Natural killer cell (primary cell): ENCODE measurements around the gene DPEP3. TPM values are rescaled to one million over a fixed set of nuclear protein-coding genes. Genes with fewer than 3 reads are reported as not detected.

ENCODE experiments used
- ATAC-seq, 3 donors: fragments of 150-1000 bp in 2 of 3; fragments of 200-7000 bp in 1 of 3; cut with Tn5 transposase; 1 replicate in 1 of 3; 2 replicates in 2 of 3; pipeline ENCODE4 v1.10.0; 2021; ENCODE audit warnings: mild to moderate bottlenecking in 2 of 3, moderate library complexity in 2 of 3
- DNase-seq, 2 donors: peaks; one replicate each; pipeline versions ENCODE4 v3.0.0 to v3.0.0-alpha.2; 2013 to 2021; ENCODE audit warnings: mixed read lengths in 1 of 2
- H3K27ac ChIP-seq: one replicate; pipeline ENCODE4 v1.5.1; 2013; ENCODE audit warnings: mild to moderate bottlenecking, low read length
- H3K27me3 ChIP-seq: one replicate; pipeline ENCODE4 v1.6.1; 2013; ENCODE audit warnings: low read length; ENCODE audit not compliant: control insufficient read depth, insufficient read depth
- H3K36me3 ChIP-seq: one replicate; pipeline ENCODE4 v1.6.1; 2013; ENCODE audit warnings: low read length; ENCODE audit not compliant: control insufficient read depth, insufficient read depth
- H3K4me1 ChIP-seq: one replicate; pipeline ENCODE4 v1.6.1; 2013; ENCODE audit warnings: low read length; ENCODE audit not compliant: control insufficient read depth, insufficient read depth
- H3K4me3 ChIP-seq: one replicate; pipeline ENCODE4 v1.5.1; 2013; ENCODE audit warnings: low read length
- H3K9me3 ChIP-seq: one replicate; pipeline ENCODE4 v1.6.1; 2013; ENCODE audit warnings: low read length; ENCODE audit not compliant: control insufficient read depth, insufficient read depth
- H3K27ac Mint-ChIP-seq, 2 donors: one replicate each; pipeline ENCODE4 v1.8.0; 2022; ENCODE audit warnings: mild to moderate bottlenecking in 2 of 2, mixed read lengths in 2 of 2, moderate library complexity in 1 of 2
- H3K27me3 Mint-ChIP-seq, 2 donors: one replicate each; pipeline ENCODE4 v1.8.0; 2022; ENCODE audit warnings: low read depth in 2 of 2, mixed read lengths in 2 of 2
- H3K36me3 Mint-ChIP-seq: one replicate; pipeline ENCODE4 v1.8.0; 2022; ENCODE audit warnings: mixed read lengths
- H3K4me1 Mint-ChIP-seq, 2 donors: one replicate each; pipeline ENCODE4 v1.8.0; 2022; ENCODE audit warnings: mixed read lengths in 2 of 2
- H3K4me3 Mint-ChIP-seq: one replicate; pipeline ENCODE4 v1.8.0; 2022; ENCODE audit warnings: mild to moderate bottlenecking, moderate library complexity, mixed read lengths
- H3K9me3 Mint-ChIP-seq, 2 donors: one replicate each; pipeline ENCODE4 v1.8.0; 2022; ENCODE audit warnings: mixed read lengths in 2 of 2
- WGBS: methylation state at CpG from one replicate; pipeline ENCODE4 v1.1.7; 2013; ENCODE audit warnings: missing lambda C conversion rate; ENCODE audit not compliant: insufficient coverage; 5-methylcytosine and 5-hydroxymethylcytosine counted together
- intact Hi-C: fragments of 100-400 bp; cut with micrococcal nuclease; formaldehyde crosslinking; loops from one replicate; pipeline ENCODE4 v1.14.2; 2022
- total RNA-seq, 4 donors: library from RNA; stranded (reverse); fragments of 120-200 nt in 1 of 4; gene quantifications; one replicate each; pipeline versions ENCODE4 v1.2.3 to v1.2.4, GENCODE V29; 2013 to 2022
- TF ChIP-seq, protein P1 (sequence below): fragments of 200-600 bp; IDR thresholded peaks from one replicate; pipeline ENCODE4 v1.8.0; 2022; ENCODE audit warnings: antibody characterized with exemption

DPEP3 gene
- under 1 TPM; 0.53 to 1.00 (median 0.96) TPM for total RNA-seq
- total RNA-seq (2013) = 0.79 TPM

- intact Hi-C loops = no loop called here
- Mint-ChIP-seq H3K9me3 (no peaks in the 10 kb centered on the region), H3K4me1 (peaks cover 15% of the 10 kb centered on the region in 2 donors), H3K36me3 (no peaks in the 10 kb centered on the region), H3K27ac (no peak within 1 kb of the TSS), H3K27me3 (no peaks in the 10 kb centered on the region), H3K4me3 (no peak within 1 kb of the TSS)
- ATAC-seq (no peak), DNase-seq (no peak)
- no peak within 1 kb of the TSS for H3K27ac ChIP-seq
- H3K27me3 ChIP-seq = no peaks in the 10 kb centered on the region
- H3K9me3 ChIP-seq = no peaks in the 10 kb centered on the region
- H3K4me3 ChIP-seq = no peak within 1 kb of the TSS
- H3K4me1 ChIP-seq = peaks cover 21% of the 10 kb centered on the region
- WGBS = 76% methylated on average over 62 of the region's 62 CpGs
- H3K36me3 ChIP-seq = no peaks in the 10 kb centered on the region
- TF ChIP-seq, protein P1, sequence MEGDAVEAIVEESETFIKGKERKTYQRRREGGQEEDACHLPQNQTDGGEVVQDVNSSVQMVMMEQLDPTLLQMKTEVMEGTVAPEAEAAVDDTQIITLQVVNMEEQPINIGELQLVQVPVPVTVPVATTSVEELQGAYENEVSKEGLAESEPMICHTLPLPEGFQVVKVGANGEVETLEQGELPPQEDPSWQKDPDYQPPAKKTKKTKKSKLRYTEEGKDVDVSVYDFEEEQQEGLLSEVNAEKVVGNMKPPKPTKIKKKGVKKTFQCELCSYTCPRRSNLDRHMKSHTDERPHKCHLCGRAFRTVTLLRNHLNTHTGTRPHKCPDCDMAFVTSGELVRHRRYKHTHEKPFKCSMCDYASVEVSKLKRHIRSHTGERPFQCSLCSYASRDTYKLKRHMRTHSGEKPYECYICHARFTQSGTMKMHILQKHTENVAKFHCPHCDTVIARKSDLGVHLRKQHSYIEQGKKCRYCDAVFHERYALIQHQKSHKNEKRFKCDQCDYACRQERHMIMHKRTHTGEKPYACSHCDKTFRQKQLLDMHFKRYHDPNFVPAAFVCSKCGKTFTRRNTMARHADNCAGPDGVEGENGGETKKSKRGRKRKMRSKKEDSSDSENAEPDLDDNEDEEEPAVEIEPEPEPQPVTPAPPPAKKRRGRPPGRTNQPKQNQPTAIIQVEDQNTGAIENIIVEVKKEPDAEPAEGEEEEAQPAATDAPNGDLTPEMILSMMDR = peak; percentile 15
These were observed at the start of gene DPEP3 for GRCh38 chr16:67979955-67980678. TSS of gene DPEP3 (minus strand) at chr16:67980499. CDS start at chr16:67980380, 119 bp downstream.

GRCh38 chr16:68028996-68029395 lies 48.7 kb upstream of the DPEP3 start:
- TF ChIP-seq, protein P1 = no peak
- no peak overlapping the region for H3K27ac Mint-ChIP-seq
- no peak for DNase-seq

DNA sequence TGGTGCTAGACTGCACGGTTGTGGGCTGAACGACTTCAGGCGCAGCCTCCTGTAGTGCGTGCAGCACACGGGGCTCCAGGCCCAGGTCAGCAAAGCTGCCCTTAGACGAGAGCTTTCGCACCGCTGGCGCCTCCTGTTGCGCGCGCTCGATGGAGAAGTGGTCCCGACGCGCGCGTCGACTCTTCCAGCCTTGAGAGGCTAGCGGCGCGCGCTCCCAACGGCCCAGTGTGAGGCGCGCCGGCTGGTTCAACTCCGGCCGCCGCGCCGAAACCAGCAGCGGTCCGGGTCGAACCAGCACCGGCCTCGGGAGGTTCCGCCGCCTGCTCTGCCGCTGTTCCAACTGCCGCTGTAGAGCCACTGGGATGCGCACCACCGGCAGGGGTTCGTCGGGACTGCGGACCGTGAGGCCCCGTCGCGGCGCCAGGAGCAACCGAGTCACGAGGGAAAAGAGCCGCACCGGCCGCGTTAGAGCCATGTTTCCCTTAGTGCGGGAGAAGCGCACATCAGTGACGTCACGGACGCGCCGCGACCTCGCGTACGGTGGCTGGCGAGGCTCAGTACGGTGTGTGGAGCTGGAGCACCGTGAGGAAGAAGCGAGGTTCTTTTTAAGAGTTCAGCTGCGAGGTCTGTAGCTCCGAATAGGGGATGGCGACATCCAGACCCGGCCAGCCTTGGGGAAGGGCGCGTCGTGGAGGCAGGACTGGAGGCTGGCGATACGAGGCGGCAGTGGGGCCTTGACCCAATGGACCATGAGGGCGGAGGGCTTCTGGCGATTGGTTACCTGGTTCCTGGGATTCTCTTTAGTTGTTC lies 42.6 kb upstream of the DPEP3 start, which contains the start of the genes DDX28 and DUS2:
TSS of gene DDX28 (minus strand) at position 505 of the 810 bp plus-strand sequence. CDS start at position 475, 30 bp downstream.
TSS of gene DUS2 (plus strand) at position 557 of the 810 bp plus-strand sequence. CDS start 14,740 bp downstream, outside the sequence.
- Histone ChIP-seq H3K36me3 (peaks cover 12% of the 10 kb centered on the region), H3K27me3 (no peaks in the 10 kb centered on the region), H3K27ac (peak within 1 kb of the TSS; percentile 70), H3K9me3 (no peaks in the 10 kb centered on the region), H3K4me3 (peak within 1 kb of the TSS; percentile 83), H3K4me1 (peaks cover 26% of the 10 kb centered on the region)
- DNase-seq (peak; percentile 97 to 98), ATAC-seq (peak; percentile 90 to 96 (median 93))
- Mint-ChIP-seq H3K27ac (peak within 1 kb of the TSS; percentile 91 to 96), H3K9me3 (no peaks in the 10 kb centered on the region), H3K4me1 (peaks cover 16 to 31% of the 10 kb centered on the region in 2 donors), H3K27me3 (no peaks in the 10 kb centered on the region), H3K36me3 (peaks cover 7% of the 10 kb centered on the region), H3K4me3 (peak within 1 kb of the TSS; percentile 99)
- intact Hi-C loops = loop anchor here (1.0 to 5.0 kb wide), 2 partner anchors 30 to 39 kb away; no protein-coding TSS in a partner anchor
- TF ChIP-seq, protein P1 = no peak
- WGBS = under 1% methylated on average over 84 of the region's 84 CpGs

More at GRCh38 chr16:68028996-68029395, 48.7 kb upstream of the DPEP3 start:
- no peaks in the 10 kb centered on the region for H3K27me3 ChIP-seq
- peaks cover 7% of the 10 kb centered on the region for H3K36me3 ChIP-seq
- Mint-ChIP-seq H3K36me3 (peaks cover 7% of the 10 kb centered on the region), H3K4me1 (peaks cover 21 to 26% of the 10 kb centered on the region in 2 donors), H3K27me3 (no peaks in the 10 kb centered on the region), H3K4me3 (no peak overlapping the region), H3K9me3 (no peaks in the 10 kb centered on the region)
- 98% methylated on average over 3 of the region's 3 CpGs for WGBS
- no peak overlapping the region for H3K27ac ChIP-seq
- intact Hi-C loops = no loop called here
- peaks cover 29% of the 10 kb centered on the region for H3K4me1 ChIP-seq
- H3K4me3 ChIP-seq = no peak overlapping the region
- no peak for ATAC-seq
- H3K9me3 ChIP-seq = no peaks in the 10 kb centered on the region
